22Rv1 (cell line): ENCODE data around the gene DTHD1.

Source experiments
- H3K27ac ChIP-seq: fragments of 450-650 bp; 2 replicates; pipeline ENCODE4 v1.5.1; 2017
- CTCF ChIP-seq: fragments of 450-650 bp; IDR thresholded peaks from 2 replicates; pipeline ENCODE4 v1.5.1; 2017; ENCODE audit warnings: mild to moderate bottlenecking
- ZFX ChIP-seq: fragments of 450-650 bp; IDR thresholded peaks from 2 replicates; pipeline ENCODE4 v1.6.1; 2017; ENCODE audit warnings: antibody characterized with exemption, borderline replicate concordance

The DTHD1 gene

GRCh38 chr4:36360755-36361154 lies 79.3 kb downstream of the DTHD1 start:
- no peak overlapping the region for H3K27ac ChIP-seq
- no peak for TF ChIP-seq ZFX
- TF ChIP-seq CTCF: no peak

GRCh38 chr4:36363024-36363423 lies 81.6 kb downstream of the DTHD1 start:
- H3K27ac ChIP-seq: no peak overlapping the region
- TF ChIP-seq ZFX (no peak), CTCF (no peak)

DNA sequence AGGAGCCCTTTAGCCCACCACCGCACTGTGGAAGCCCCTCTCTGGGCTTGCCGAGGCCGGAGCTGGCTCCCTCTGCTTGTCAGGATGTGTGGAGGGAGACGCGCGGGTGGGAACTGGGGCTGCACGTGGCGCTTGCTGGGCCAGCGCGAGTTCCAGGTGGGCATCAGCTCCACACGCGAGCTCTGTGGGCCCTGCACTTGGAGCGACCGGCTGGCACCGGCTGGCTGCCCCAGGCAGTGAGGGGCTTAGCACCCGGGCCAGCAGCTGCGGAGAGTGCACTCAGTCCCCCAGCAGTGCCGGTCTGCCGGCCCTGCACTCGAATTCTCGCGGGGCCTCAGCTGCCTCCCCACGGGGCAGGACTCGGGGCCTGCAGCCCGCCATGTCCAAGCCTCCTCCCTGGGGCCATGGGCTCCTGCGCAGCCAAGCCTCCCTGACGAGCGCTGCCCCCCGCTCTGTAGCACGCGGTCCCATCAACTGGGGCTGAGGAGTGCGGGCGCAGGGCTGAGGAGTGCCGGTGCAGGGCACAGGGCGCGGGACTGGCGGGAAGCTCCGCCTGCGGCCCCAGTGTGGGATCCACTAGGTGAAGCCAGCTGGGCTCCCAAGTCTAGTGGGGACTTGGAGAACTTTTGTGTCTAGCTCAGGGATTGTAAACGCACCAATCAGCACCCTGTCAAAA lies 93.6 kb downstream of the DTHD1 start:
- TF ChIP-seq CTCF (no peak), ZFX (no peak)
- H3K27ac ChIP-seq: no peak overlapping the region

DNA sequence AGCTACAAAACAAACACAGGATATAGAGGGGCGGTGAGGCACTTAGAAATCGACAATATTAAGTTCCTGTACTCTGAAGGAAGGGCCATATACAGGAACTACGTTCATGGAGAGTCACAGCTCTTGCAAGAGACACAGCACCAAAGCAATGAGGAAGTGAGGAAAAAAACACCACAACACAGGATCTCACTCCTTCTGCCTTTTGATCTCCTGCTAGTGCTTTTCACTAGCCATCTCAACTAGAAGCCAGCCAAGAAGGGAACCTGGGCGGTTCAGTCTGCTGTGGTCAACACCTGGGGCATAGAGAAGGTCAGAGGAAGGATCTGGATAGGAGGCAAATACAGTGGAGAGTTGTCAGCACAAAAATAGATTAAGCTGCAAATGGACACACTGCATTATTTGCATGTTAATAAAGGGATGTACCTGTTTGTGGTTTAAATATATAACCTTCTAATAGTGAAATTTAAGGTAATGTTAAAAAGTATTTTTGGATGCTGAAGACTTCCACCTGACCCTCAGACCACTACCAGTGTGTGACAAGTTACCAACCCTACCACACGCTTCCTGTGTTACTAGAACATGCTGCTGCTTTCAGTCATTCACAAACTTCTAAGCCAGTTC lies 104.6 kb downstream of the DTHD1 start:
- H3K27ac ChIP-seq: no peak overlapping the region
- TF ChIP-seq ZFX (no peak), CTCF (no peak)

DNA sequence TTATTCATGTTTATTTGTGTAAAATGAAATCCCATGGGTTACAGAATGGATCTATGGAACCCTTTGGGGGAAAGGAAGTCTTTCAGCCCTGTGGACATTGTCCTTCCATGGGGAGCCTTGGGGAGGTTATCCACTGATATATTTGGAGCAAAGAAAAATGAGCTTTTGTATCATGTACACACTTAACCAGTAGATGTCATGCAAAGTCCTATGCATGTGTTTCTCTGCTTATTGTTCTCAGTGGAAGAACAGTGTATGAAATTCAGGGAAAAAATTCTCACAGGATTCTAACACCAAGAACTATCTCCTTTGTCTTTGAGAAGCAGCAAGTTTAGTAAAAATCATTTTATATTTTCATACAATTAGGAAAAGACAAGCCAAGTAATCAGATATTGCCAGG lies 105.3 kb downstream of the DTHD1 start:
- H3K27ac ChIP-seq: no peak overlapping the region
- TF ChIP-seq CTCF: no peak
- TF ChIP-seq ZFX: no peak

GRCh38 chr4:36388710-36389109 lies 107.3 kb downstream of the DTHD1 start:
- no peak for TF ChIP-seq CTCF
- TF ChIP-seq ZFX: no peak
- H3K27ac ChIP-seq: no peak overlapping the region

DNA sequence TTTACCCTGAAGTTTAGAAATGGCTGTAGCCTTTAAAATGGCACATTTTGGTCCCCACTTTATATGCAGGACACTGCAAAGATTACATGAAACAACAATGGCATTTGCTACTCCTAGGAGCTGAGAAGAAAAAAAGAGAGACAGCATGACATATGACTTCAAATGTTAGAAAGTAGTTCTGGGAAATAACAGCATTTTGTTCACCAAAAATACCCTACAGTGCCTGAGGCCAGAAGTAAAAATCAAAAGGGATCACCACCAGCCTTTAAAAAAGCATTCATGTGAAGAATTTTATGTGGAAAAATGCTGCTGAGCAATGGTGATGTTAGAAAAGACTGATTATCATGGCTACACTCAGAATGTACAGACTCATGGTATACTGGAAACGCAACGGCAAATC lies 110.0 kb downstream of the DTHD1 start:
- TF ChIP-seq ZFX: no peak
- TF ChIP-seq CTCF: no peak
- H3K27ac ChIP-seq: no peak overlapping the region
